Stimulated activated CD4-positive, alpha-beta T cell treated with anti-CD3 and anti-CD28 coated beads, Interleukin-4, amount 100 ng/mL, for 48 hours (primary cell): ENCODE measurements around the gene SLC49A3.
A peak's percentile ranks its signal among the peaks of the same experiment; 100 is the strongest.
"Not testable (repeated sequence)": the region's sequence is repeated elsewhere in the genome, so short reads cannot be mapped to it uniquely, and the experiment has no call there.

ENCODE experiments used
- DNase-seq, 2 donors: peaks; one replicate each; pipeline ENCODE4 v3.0.0-alpha.2; 2020; ENCODE audit warnings: low read depth in 2 of 2

SLC49A3 gene

GRCh38 chr4:681736-682451, 7.1 kb downstream of the SLC49A3 start:
- no peak for DNase-seq

- DNase-seq = peak in 1 of 2 donors; percentile 54
Observed at GRCh38 chr4:680928-681645, 7.9 kb downstream of the SLC49A3 start.

- DNase-seq = no peak
Observed at GRCh38 chr4:680551-680927, 8.4 kb downstream of the SLC49A3 start.

- no peak for DNase-seq
Observed at GRCh38 chr4:680091-680490, 8.9 kb downstream of the SLC49A3 start.

- no peak for DNase-seq
Observed at GRCh38 chr4:679629-680028, 9.3 kb downstream of the SLC49A3 start.

GRCh38 chr4:679104-679481, 9.9 kb downstream of the SLC49A3 start:
- DNase-seq = no peak

- DNase-seq = no peak
Observed at GRCh38 chr4:678331-679103, 10.4 kb downstream of the SLC49A3 start.

GRCh38 chr4:677431-678293, 11.3 kb downstream of the SLC49A3 start:
- DNase-seq = no peak

- DNase-seq = no peak
Observed at GRCh38 chr4:676871-677235, 12.1 kb downstream of the SLC49A3 start.

GRCh38 chr4:675980-676870, 12.7 kb downstream of the SLC49A3 start:
- no peak for DNase-seq

GRCh38 chr4:675036-675882, 13.7 kb downstream of the SLC49A3 start:
- DNase-seq = no peak

GRCh38 chr4:674172-675035, 14.5 kb downstream of the SLC49A3 start, which contains the start of the genes ATP5ME and MYL5:
Gene ATP5ME, minus strand, starts transcription at chr4:674276. Its CDS starts 29 bp downstream, at chr4:674247.
Gene MYL5, plus strand, starts transcription at chr4:674542. Its CDS starts 3,485 bp downstream, at chr4:678027.
- peak; percentile 94 to 95 for DNase-seq

GRCh38 chr4:673349-674091, 15.4 kb downstream of the SLC49A3 start:
- no peak for DNase-seq

- no peak for DNase-seq
Observed at GRCh38 chr4:671769-672168, 17.2 kb downstream of the SLC49A3 start.

GRCh38 chr4:669806-670559, 19.0 kb downstream of the SLC49A3 start:
- DNase-seq = not testable (repeated sequence)

GRCh38 chr4:668219-668618, 20.7 kb downstream of the SLC49A3 start:
- not testable (repeated sequence) for DNase-seq

- no peak for DNase-seq
Observed at GRCh38 chr4:667545-667925, 21.4 kb downstream of the SLC49A3 start.
